Measurements from ENCODE around the gene CD22. TPM values are rescaled to one million over a fixed set of nuclear protein-coding genes. Genes with fewer than 3 reads are reported as not detected.
"Not testable (repeated sequence)": the region's sequence is repeated elsewhere in the genome, so short reads cannot be mapped to it uniquely, and the experiment has no call there.

The CD22 gene
- total and polyA plus RNA-seq, 2 of the 8 experiments (the other 6 are each of a cell fraction or from before 2014, with no cell fraction given) = 0.06 to 0.60 TPM

DNA sequence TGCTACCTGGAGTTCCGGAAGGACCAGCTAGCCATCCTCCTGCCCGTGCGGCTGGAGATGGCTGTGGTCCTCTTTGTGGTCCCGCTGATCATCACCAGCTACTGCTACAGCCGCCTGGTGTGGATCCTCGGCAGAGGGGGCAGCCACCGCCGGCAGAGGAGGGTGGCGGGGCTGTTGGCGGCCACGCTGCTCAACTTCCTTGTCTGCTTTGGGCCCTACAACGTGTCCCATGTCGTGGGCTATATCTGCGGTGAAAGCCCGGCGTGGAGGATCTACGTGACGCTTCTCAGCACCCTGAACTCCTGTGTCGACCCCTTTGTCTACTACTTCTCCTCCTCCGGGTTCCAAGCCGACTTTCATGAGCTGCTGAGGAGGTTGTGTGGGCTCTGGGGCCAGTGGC, 30.4 kb downstream of the CD22 start:
- H3K23me2 ChIP-seq (ENCODE audit: low read depth, low read length); FAIRE-seq; H3K9me3 ChIP-seq (ENCODE audit: insufficient read depth in 2 of 2, low read depth in 1 of 2, low read length in 1 of 2); H2BK15ac ChIP-seq (ENCODE audit: low read length); H4K91ac ChIP-seq (replicated peaks; ENCODE audit: insufficient read length, low read length); H3K4me2 ChIP-seq (ENCODE audit: insufficient read depth in 1 of 2, low read depth in 2 of 2, low read length in 2 of 2); H2BK12ac ChIP-seq (ENCODE audit: low read depth, low read length); H3K4me1 ChIP-seq (replicated peaks in 1 of 4; ENCODE audit: control insufficient read depth in 3 of 4, insufficient read depth in 4 of 4, low read length in 3 of 4); H2BK120ac ChIP-seq (replicated peaks; ENCODE audit: low read depth, low read length); CTCF ChIA-PET (ENCODE audit: partially characterized antibody); H3K27me3 ChIP-seq (replicated peaks in 1 of 4; ENCODE audit: control insufficient read depth in 3 of 4, extremely low read depth in 1 of 4, insufficient read depth in 3 of 4, low read length in 3 of 4); H3K9ac ChIP-seq (replicated peaks in 1 of 4; ENCODE audit: extremely low read depth in 1 of 4, low read depth in 3 of 4, low read length in 3 of 4); H3K56ac ChIP-seq (replicated peaks; ENCODE audit: insufficient read length, low read depth, low read length); H4K5ac ChIP-seq (ENCODE audit: insufficient read length, low read depth, low read length); H2BK5ac ChIP-seq (ENCODE audit: low read depth, low read length); H4K20me1 ChIP-seq (replicated peaks in 1 of 2; ENCODE audit: control insufficient read depth in 1 of 2, insufficient read depth in 2 of 2, low read length in 2 of 2); H4K8ac ChIP-seq (ENCODE audit: extremely low read depth, insufficient read depth, low read length); H3K14ac ChIP-seq (ENCODE audit: insufficient read length); H2AK5ac ChIP-seq (ENCODE audit: low read depth, low read length); H3K36me3 ChIP-seq (ENCODE audit: control insufficient read depth in 2 of 4, insufficient read depth in 4 of 4, low read length in 3 of 4); H2BK20ac ChIP-seq (ENCODE audit: low read length); H3K4ac ChIP-seq (replicated peaks; ENCODE audit: insufficient read length, low read depth, low read length); POLR2A ChIA-PET (ENCODE audit: partially characterized antibody); H3K23ac ChIP-seq (ENCODE audit: insufficient read length); H3K27ac ChIP-seq (ENCODE audit: low read depth, low read length); H3K4me3 ChIP-seq (ENCODE audit: extremely low read depth in 1 of 4, insufficient read depth in 2 of 4, low read depth in 3 of 4, low read length in 4 of 4); H3K18ac ChIP-seq (ENCODE audit: extremely low read depth, low read length); H2AFZ ChIP-seq (ENCODE audit: low read length); H3K79me2 ChIP-seq (ENCODE audit: control insufficient read depth in 1 of 2, insufficient read depth in 2 of 2, low read length in 2 of 2); H3K79me1 ChIP-seq (ENCODE audit: low read depth, low read length): not testable (repeated sequence)
- peak in 1 of 2 experiments; percentile 35 for DNase-seq (ENCODE audit: low read depth in 1 of 2, low spot score in 2 of 2)
- WGBS, 2 experiments (ENCODE audit: extremely low coverage in 1 of 2, insufficient coverage in 1 of 2, insufficient read length in 1 of 2, insufficient replicate concordance in 2 of 2, low coverage in 1 of 2, low lambda C conversion rate in 2 of 2, missing lambda C conversion rate in 1 of 2) = 97% methylated on average over 14 of the region's 21 CpGs; no CpG with 5 or more reads in 1 of the 2 experiments

DNA sequence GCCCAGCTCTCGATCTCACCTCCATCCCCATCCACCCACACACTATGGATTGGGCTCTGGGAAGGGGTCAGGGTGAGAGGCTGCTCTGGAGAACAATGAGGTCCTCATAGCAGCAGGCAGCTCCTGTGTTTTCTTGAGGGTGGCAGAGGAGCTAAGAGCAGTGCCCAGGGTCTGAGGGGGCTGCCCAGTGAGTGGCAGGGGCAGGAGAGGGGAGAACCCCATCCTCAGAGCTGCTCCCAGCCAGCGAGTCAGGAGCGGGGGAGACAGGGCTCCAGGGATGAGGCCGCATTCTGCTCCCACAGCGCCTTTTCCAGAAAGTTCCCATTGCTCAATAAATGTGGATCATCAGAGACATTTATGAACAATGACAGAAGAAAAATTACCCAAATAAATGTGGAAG, 31.1 kb downstream of the CD22 start:
- H4K8ac ChIP-seq (ENCODE audit: extremely low read depth, insufficient read depth, low read length); H3K14ac ChIP-seq (ENCODE audit: insufficient read length): not testable (repeated sequence)

More for the DNA sequence above, 31.1 kb downstream of the CD22 start:
- H3K23ac ChIP-seq (ENCODE audit: insufficient read length); H3K4ac ChIP-seq (replicated peaks; ENCODE audit: insufficient read length, low read depth, low read length); H2BK12ac ChIP-seq (ENCODE audit: low read depth, low read length); DNase-seq (ENCODE audit: low read depth in 1 of 2, low spot score in 2 of 2); H3K79me1 ChIP-seq (ENCODE audit: low read depth, low read length); H3K27me3 ChIP-seq (replicated peaks in 1 of 4; ENCODE audit: control insufficient read depth in 3 of 4, extremely low read depth in 1 of 4, insufficient read depth in 3 of 4, low read length in 3 of 4); H2AK5ac ChIP-seq (ENCODE audit: low read depth, low read length); H3K9ac ChIP-seq (replicated peaks in 1 of 4; ENCODE audit: extremely low read depth in 1 of 4, low read depth in 3 of 4, low read length in 3 of 4); H4K20me1 ChIP-seq (replicated peaks in 1 of 2; ENCODE audit: control insufficient read depth in 1 of 2, insufficient read depth in 2 of 2, low read length in 2 of 2); H3K4me3 ChIP-seq (ENCODE audit: extremely low read depth in 1 of 4, insufficient read depth in 2 of 4, low read depth in 3 of 4, low read length in 4 of 4); H3K9me3 ChIP-seq (ENCODE audit: insufficient read depth in 2 of 2, low read depth in 1 of 2, low read length in 1 of 2); H3K4me2 ChIP-seq (ENCODE audit: insufficient read depth in 1 of 2, low read depth in 2 of 2, low read length in 2 of 2); H4K5ac ChIP-seq (ENCODE audit: insufficient read length, low read depth, low read length); H3K56ac ChIP-seq (replicated peaks; ENCODE audit: insufficient read length, low read depth, low read length); H3K36me3 ChIP-seq (ENCODE audit: control insufficient read depth in 2 of 4, insufficient read depth in 4 of 4, low read length in 3 of 4); POLR2A ChIA-PET (ENCODE audit: partially characterized antibody); H2BK5ac ChIP-seq (ENCODE audit: low read depth, low read length); FAIRE-seq; H3K27ac ChIP-seq (ENCODE audit: low read depth, low read length); H3K23me2 ChIP-seq (ENCODE audit: low read depth, low read length); H4K91ac ChIP-seq (replicated peaks; ENCODE audit: insufficient read length, low read length); CTCF ChIA-PET (ENCODE audit: partially characterized antibody); H3K79me2 ChIP-seq (ENCODE audit: control insufficient read depth in 1 of 2, insufficient read depth in 2 of 2, low read length in 2 of 2); H2BK15ac ChIP-seq (ENCODE audit: low read length); H3K4me1 ChIP-seq (replicated peaks in 1 of 4; ENCODE audit: control insufficient read depth in 3 of 4, insufficient read depth in 4 of 4, low read length in 3 of 4); H2BK20ac ChIP-seq (ENCODE audit: low read length); H2BK120ac ChIP-seq (replicated peaks; ENCODE audit: low read depth, low read length); H3K18ac ChIP-seq (ENCODE audit: extremely low read depth, low read length); H2AFZ ChIP-seq (ENCODE audit: low read length): not testable (repeated sequence)
- WGBS, 2 experiments (ENCODE audit: extremely low coverage in 1 of 2, insufficient coverage in 1 of 2, insufficient read length in 1 of 2, insufficient replicate concordance in 2 of 2, low coverage in 1 of 2, low lambda C conversion rate in 2 of 2, missing lambda C conversion rate in 1 of 2) = no CpG with 5 or more reads among the region's 5 CpGs

Data from H1 (cell line).